HEK293T (cell line): ENCODE data around the gene ASPA.
"Not testable (repeated sequence)": the region's sequence is repeated elsewhere in the genome, so short reads cannot be mapped to it uniquely, and the experiment has no call there.

Experiments
- BHLHE40 ChIP-seq: fragments of 450-650 bp; IDR thresholded peaks from 2 replicates; pipeline ENCODE4 v1.6.1; 2016; ENCODE audit warnings: mild to moderate bottlenecking, moderate library complexity, borderline replicate concordance
- FOXA1 ChIP-seq: fragments of 450-650 bp; IDR thresholded peaks from 2 replicates; pipeline ENCODE4 v1.6.1; 2016; ENCODE audit warnings: mild to moderate bottlenecking
- SP1 ChIP-seq: fragments of 450-650 bp; IDR thresholded peaks from 2 replicates; pipeline ENCODE4 v1.6.1; 2017

- TF ChIP-seq BHLHE40, SP1, FOXA1: not testable (repeated sequence)
Measured at GRCh38 chr17:3466355-3466754, 9.4 kb upstream of the ASPA start.
